ENCODE measurements around the gene SMAD7.

SMAD7 gene

DNA sequence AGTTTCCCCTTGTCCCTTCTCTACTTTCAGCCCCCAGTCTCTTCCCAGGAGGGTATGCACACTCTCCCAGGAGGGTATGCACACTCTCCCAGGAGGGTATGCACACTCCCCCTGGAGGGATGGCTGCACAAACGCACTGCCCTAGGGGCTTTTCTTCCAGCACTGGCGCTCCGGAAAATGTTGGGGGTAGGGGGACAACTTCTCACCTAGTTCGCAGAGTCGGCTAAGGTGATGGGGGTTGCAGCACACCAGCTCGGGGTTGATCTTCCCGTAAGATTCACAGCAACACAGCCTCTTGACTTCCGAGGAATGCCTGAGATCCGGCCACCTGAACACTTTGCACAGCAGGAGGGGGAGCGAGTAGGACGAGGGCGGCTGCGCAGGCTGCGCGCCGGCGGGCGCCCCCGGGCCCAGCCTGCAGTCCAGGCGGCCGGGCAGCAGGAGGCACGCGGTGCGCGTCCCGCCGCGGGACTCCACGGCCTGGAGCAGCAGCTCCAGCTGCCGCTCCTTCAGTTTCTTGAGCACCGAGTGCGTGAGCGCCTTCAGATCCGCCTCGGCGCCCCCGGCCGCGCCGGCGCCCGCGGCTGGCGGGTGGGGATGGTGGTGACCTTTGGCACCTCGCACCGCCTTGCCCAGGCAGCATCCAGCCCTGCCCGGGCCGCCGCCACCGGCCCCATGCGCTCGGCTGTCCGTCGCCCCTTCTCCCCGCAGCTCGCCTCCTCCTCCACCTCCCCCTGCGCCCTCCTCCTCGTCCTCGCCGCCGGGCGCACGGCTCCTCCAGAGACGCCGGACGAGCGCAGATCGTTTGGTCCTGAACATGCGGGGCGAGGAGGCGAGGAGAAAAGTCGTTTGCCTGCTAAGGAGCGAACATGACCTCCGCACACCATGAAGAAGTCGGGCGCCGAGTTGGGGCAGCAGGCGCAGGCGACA is 894 bp downstream of the SMAD7 start:
- no peak for DNase-seq (ENCODE audit: extremely low spot score, insufficient read length, low read depth)
- no peak for FAIRE-seq

DNA sequence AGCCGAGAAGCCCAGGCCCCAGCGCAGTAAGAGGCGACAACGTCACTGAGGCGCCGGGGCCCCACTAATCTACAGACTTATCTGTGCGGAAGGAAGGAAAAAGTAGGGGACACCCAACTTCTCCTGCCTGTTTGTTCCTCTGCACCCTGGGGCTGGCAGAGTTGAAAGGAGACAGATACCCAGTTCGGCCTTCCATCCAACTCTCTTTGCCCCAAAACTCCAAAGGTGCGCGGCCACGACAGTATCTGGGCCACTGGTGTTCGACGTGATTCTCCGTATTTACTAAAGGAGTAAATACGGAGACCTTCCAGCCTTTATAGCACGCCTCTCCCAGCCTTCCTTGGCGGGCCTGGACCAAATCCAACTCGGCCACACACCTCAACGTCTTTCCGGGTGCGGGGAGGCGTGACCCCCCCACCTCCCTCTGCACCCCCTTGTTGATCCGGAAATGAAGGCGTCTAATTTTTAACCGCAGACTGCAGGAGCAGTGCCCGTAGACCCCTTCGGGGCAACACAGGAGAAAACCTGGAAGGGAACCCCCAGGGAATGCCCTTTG is 1.6 kb downstream of the SMAD7 start:
- DNase-seq (ENCODE audit: extremely low spot score, insufficient read length, low read depth) (no peak), FAIRE-seq (peak; percentile 90)

DNA sequence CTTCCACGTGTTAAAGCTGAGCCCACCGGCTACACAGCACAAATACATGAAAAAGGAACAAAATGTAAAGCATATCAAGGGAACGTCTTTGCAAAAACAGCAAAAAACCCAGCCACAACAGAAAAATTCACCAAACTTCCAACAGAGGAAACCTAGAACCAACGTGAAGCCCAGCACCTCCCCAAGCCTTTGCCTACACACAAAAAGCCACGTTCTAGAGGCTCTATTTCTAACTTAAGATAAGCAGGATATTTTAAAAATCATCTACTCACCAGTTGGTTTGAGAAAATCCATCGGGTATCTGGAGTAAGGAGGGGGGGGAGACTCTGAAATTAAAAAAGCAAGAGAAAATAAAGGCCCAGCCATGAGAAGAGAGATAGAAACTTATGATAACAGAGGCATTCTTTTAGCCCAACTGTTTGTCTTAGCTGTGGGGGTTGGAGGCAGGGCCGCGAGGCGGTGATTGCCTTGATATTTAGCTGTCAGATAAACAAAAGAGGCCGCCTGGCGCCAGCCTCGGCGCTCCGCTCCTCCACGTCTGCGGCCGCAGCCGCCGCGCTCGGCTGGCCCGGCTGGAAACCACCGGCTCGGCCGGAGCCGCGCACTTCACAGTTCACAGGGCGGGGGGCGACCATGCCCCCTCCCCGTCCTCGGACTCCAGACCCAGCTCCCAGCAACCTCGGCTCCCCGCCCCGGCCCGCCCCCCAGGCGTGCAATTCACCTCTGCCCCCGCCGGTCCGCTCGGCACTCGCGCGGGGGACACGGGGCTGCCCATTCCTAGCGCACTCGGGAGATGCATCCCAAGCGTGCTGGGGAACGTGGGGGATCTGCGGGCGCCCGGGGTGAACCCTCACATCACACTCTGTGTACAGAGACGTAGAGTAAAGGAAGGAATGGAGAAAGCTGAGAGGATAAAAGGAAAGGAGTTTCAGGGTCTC is 2.4 kb downstream of the SMAD7 start:
- peak; percentile 72 for FAIRE-seq
- no peak for DNase-seq (ENCODE audit: extremely low spot score, insufficient read length, low read depth)

DNA sequence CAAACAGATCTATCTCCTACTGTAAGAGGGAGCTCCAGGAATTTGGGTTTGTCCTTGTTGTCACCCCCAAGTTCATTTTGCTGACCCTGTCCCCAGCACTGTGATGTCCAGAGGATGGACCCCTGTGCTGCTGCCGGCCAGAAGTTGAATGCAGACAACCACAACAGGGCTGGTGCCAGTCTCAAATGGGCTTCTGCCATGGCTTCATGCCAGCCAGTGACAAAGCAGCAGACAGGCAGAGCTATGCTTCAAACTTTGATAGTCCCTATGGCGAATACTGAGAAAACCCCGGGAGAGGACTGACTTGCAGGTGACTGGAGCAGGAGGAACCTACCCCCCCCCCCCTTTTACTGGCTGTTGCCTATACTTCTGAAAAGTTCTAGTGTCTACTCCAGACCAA is 3.2 kb downstream of the SMAD7 start:
- no peak for FAIRE-seq

DNA sequence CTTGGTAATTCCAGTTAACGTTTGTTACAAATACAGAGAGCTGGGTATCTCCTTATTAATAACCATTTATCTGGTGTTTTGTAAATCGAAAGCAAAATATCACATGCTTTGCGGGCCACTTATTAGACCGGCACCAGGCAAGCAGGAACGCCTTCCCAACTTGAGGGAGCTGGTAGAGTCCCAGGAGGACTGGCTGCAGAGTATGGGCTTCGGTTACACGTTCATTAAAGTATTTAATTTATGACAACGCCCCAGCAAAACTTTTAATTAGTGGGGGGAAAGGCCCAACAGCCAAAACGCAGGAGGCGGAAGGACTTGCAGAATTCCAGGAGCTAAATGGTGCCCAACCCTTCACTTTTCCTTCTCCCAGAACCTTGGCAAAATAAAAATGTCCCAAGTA is 3.7 kb downstream of the SMAD7 start:
- DNase-seq (ENCODE audit: extremely low spot score, insufficient read length, low read depth) = no peak
- no peak for FAIRE-seq

More for the DNA sequence above, 3.2 kb downstream of the SMAD7 start:
- DNase-seq (ENCODE audit: extremely low spot score, insufficient read length, low read depth) = no peak

DNA sequence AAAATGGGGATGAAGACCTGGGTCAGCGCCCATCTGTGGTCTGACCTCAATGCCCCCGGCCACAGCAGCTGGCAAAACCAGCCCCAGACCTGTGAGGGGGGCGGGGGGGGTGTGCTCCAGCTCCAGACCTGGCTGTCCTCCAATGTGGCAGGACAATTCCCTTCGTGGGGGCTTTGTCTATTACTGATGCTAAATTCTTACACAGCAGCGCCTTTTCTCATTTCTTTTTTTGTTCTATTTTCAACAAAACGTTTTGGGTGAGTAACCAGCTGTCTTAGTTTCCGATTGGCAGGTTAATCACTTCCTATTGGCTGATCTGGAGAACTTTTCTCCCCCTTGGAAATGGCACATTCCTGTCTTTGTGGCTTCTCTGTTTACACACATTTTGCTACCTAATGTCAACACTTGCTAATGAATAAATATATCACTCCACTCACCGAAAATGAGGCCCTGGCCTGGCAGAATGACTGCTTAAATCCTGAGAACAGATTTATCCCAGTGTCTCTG is 4.4 kb downstream of the SMAD7 start:
- FAIRE-seq (no peak), DNase-seq (ENCODE audit: extremely low spot score, insufficient read length, low read depth) (no peak)

DNA sequence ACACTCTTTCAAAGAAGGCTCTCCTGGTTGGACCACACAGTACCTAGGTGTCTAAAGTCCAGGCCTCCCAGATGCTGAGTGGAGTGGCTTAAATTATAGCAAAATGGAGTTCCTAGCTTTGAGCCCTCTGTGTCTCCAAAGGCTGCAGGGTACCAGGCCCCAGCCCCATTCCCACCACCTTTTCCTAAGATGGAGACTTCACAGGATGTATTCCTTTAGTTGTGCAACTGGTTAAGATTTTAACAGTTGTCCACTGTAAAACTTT is 4.9 kb downstream of the SMAD7 start:
- FAIRE-seq = no peak

DNA sequence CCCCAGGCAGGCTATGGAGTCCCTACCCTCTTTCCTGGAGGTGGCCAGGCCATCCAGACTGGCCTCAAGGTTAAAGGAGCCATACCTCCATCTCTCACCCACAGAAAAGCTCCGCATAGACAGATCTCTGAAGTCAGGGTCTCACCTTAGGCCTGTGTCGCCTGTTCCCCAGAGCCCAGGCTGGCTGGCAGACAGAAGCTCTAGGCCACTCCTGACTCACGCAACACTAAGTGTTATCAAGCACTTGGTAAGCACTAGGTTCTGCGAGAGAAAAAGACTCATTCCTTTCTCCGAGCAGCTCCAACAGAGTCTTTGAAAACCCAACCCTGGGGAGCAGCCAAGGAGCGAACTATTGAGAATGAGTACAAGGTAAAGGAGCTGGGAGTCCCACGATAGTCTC is 6.1 kb downstream of the SMAD7 start:
- FAIRE-seq = no peak
- DNase-seq (ENCODE audit: extremely low spot score, insufficient read length, low read depth) = no peak

More for the DNA sequence above, 4.9 kb downstream of the SMAD7 start:
- DNase-seq (ENCODE audit: extremely low spot score, insufficient read length, low read depth) = no peak

DNA sequence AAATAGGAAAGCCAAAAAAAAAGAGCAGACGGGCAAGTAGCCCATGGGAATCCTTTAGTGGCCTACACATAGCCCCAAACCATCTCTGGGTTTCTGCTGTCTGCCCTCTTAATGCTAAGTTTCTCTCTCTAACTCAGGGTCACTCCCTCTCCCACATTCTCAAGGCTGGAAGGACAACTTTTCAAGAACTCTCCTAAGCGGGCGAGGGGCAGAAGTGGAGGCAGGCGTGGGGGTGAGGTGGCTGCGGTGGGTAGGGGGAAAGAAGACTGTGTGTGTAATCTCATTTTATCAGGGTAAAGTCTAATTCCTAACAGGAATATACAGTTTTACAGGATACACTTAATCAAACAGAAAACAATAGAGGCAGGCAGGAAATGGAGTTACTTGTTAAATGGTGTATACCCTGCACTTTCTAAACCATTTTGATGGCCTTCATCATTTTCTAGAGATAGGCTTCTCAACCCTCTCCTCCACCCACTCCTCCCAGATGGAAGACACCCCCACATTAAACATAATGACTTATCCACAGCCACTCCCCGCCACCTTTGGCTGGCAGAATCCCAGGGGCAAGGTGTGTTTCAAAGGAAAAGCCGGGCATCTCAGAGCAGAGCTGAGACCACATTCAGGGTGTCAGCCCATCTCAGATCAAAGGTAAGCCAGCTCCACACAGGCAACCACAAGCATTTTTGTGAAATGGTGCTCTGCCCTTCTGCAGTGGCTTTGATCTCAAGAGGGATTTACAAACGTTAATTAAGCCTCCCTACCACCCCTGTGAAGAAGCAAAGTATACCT is 6.8 kb downstream of the SMAD7 start:
- FAIRE-seq (no peak), DNase-seq (ENCODE audit: extremely low spot score, insufficient read length, low read depth) (no peak)

DNA sequence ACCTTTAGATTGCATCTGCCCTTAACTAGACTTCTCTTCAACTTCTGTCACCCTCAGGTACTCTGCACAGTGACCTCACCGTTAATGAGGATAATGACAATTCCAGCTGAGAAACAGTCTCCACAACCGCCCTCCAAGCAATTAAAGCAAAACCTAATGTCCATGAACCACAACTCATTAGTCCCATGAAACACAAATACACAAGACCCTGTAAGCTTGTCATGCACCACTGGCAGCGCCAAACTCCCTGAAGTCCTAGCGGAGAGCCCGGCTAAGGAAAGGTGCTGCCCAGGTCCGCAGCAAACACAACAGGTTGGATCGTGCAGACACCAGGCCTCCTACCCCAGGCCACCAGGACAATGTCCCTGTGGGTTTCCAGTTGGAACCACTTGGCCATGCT is 7.4 kb downstream of the SMAD7 start:
- DNase-seq (ENCODE audit: extremely low spot score, insufficient read length, low read depth) (no peak), FAIRE-seq (no peak)

DNA sequence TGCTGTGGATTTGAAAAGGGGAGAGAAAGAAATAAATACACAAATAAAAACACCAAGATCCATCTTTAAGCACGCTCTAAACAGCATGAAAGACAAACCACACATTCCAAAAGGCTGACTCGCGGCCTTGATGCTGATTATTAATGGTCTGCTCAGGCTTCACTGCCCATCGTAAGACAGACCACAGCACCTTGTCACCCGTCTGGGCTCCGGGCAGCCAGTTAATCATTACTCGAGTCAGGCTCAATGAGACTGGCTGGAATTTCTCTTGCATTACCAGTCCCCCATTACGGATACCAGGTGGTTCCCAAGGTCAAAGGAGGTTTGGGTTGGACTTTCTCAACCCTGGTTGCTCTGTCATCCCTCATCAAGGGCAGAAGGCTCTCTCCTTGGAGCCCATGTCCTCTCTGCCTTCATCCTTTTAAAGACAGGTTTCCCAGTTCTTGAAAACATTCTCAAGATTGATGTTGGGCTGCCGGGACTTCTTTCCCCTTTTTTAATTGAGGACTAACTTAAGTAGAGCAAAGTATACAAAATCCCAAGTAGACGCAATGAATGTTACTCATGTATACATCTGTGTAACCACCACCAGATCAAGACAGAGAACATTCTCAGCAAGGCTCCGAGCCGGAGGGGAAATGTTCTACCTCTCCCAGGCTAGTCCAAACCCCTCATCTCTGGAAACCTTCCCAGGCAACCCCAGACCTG is 8.1 kb downstream of the SMAD7 start:
- peak; percentile 21 for FAIRE-seq
- no peak for DNase-seq (ENCODE audit: extremely low spot score, insufficient read length, low read depth)

DNA sequence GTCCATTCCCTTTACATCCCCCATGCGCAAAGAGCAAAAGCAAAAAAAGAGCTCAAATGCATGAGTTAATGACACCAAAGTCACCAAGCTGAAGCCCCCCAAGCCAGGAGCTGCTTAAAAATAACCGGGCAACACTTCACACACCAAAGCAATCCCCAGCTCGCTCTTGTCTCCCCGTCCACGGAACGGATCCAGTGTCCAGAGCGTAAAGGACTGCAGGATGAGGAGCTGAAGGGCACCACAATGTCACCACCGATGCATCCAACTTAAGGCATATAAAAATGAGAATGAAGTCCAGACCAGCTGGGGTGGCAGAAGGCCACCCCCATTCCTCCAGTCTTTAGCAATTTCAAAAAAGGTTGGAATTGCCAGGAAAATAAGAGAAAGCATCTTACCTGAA is 8.7 kb downstream of the SMAD7 start:
- DNase-seq (ENCODE audit: extremely low spot score, insufficient read length, low read depth) (no peak), FAIRE-seq (no peak)

DNA sequence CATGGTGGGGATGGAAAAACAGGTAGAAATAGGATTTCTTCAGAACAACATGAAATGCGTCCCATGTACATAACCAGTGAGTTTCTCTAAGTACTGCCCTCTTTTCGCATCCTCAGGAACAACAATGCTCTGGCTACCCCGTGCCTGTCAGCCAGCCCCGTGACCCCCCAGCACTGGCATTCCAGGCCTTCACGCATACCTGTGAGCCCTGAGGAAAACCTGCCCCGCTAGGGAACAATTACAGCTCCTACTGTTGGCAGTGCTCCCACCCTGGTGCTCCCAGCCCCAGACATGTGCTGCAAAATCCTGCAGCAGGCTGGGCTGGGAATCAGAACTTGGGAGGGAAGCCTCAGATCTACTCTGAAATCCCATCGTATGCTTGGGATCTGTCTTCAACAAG is 9.1 kb downstream of the SMAD7 start:
- FAIRE-seq (no peak), DNase-seq (ENCODE audit: extremely low spot score, insufficient read length, low read depth) (no peak)

DNA sequence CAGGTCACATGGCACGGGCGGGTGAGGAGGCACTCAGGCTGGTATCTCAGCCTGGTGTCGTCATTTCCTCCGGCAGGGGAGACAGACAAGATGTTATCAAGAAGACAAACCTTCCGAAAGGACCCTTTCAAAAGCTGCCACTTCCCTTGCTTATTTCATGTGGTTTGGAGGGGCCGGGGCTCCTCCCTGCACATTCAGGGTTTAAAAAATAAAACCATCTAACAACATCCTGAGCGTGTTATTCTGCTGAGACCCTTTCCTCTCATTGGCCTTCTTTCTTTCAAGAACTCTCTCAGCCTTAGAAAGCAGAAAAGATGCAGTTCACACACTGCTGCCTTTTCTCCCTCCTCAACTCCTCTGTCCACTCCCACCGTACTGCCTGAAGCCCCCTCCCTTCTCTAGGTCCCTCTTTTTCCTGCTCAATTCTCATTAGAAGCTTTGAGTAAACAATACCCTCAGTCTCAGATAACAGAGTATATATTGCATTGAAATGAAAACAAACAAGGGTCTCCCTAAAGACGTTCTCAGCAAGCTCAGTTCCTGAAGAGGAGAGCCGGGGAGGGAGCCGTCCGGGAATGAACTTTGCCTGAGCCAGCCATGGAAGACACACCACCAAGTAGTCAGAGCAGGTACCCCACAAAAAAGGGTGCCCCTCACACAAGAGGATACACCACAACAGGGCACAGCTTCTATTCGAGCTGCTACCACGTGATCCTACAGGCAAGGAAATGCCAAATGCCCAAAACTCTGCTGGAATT is 9.7 kb downstream of the SMAD7 start:
- DNase-seq (ENCODE audit: extremely low spot score, insufficient read length, low read depth) (no peak), FAIRE-seq (peak; percentile 83)

DNA sequence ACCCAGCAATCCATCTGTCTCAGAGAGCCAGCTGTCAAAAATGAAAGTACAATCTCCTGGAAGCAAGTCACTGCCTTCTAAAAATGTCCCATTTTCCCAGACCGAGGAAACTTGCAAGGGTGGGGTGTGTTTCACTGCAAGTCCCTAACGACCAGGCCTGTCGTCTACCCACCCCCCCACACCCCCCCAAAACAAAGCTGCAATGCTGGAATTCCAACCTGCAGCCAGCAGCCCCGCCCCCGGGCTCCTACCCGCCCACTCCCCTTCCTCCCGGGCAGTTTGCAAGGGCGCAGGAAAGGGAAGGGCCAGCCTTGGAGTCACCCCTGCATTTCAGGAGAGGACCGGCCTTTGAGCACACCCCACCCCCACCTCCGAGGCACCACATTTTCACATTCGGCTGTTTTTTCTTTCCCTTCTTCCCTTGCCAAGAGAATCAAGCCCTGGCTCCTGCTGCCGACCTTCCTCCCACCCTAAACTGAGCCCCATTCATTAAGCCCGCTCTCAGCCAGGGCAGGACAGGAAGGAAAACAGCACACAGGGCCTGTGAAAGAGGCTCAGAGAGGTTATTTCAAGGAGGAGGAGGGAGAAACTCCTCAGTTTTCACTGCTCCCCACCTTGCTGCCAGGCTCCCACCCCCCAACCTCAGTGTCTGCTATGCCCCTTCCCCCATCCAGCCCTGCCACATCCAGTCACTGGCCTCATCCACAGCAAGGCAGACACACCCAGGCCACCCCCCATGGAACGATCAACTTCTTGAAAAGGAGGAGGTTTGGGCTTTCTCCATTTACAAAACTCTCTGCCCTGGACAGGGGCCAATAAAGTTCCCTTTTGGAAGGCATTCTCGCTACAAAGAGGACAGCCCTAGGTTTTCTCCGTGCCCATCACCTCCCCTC is 11.3 kb downstream of the SMAD7 start:
- no peak for DNase-seq (ENCODE audit: extremely low spot score, insufficient read length, low read depth)
- no peak for FAIRE-seq

DNA sequence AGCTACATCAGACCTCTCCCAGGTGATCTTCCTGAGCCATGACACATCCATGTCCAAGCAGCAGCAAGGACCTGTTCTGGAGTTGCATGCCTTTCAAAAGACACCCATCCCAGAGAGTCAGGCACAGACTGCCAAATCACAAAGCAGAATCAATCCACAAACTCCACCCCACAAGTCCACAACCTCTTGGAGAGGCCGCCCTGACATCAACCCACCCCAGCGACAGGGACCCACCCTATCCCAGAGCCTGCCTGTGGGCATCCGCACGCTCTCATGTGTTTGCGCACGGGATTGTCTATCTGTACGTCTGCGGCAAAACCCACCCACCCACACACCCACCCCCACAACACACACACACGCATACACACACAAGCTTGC is 11.9 kb downstream of the SMAD7 start:
- FAIRE-seq (no peak), DNase-seq (ENCODE audit: extremely low spot score, insufficient read length, low read depth) (no peak)

DNA sequence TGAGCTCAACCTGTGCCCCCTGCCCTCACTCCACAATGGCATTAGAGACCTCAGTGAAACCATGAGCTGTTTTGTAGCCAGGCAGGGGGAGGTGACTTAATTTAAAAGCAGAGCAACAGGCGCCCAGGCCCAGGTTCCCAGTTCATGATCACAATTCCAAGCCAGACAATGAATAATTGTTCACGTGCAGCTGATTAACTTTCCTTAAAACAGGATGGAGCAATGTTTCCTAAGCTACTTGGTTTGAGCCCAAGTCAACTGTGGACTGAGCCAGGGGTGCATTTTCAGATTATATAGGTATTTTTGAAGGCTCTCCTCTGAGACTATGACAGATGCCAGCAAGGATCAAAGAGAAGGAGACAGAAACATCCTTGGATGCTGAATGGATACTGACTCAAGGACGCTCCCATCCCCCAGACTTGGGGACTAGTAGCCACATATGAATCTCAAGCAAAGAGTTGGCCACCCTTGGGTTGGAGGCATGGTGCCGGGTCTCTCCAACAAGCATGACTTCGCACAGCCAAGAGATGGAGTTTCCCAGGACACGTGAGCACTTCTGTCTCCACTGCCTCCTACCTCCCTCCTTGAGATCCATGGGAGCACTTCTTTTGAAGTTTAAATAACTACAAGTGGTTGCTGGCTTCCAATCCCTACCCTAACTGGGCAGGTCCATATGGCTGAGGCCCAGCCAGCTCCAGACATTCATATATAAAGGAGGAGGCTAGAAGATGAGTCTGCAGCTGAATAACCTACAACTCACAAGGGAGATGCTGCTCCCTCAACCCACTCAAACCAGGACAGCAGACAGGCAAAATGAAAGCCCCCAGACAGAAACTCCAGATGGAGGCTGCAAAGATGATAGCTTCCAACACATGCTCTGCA is 12.7 kb downstream of the SMAD7 start:
- FAIRE-seq (no peak), DNase-seq (ENCODE audit: extremely low spot score, insufficient read length, low read depth) (no peak)

Data from GM18507 (cell line).